Mesothelial cell of epicardium (in vitro differentiated cells): Measurements from ENCODE around the gene GALNT18. TPM values are rescaled to one million over a fixed set of nuclear protein-coding genes. Genes with fewer than 3 reads are reported as not detected.

Experiments used
- DNase-seq, 2 experiments: peaks; one replicate each; pipeline ENCODE4 v3.0.0; 2021; ENCODE audit warnings: low spot score in 2 of 2; ENCODE audit not compliant: unreplicated experiment in 2 of 2
- H3K27ac Mint-ChIP-seq: 2 replicates; pipeline ENCODE4 v1.8.0; 2021; ENCODE audit warnings: mixed read lengths
- H3K27me3 Mint-ChIP-seq: 2 replicates; pipeline ENCODE4 v1.8.0; 2021; ENCODE audit warnings: low read depth, mixed read lengths
- H3K36me3 Mint-ChIP-seq: 2 replicates; pipeline ENCODE4 v1.8.0; 2021; ENCODE audit warnings: mixed read lengths
- H3K4me1 Mint-ChIP-seq: 2 replicates; pipeline ENCODE4 v1.8.0; 2021; ENCODE audit warnings: mixed read lengths
- H3K4me3 Mint-ChIP-seq: 2 replicates; pipeline ENCODE4 v1.8.0; 2021; ENCODE audit warnings: mild to moderate bottlenecking, moderate library complexity, mixed read lengths
- H3K9me3 Mint-ChIP-seq: 2 replicates; pipeline ENCODE4 v1.8.0; 2021; ENCODE audit warnings: mixed read lengths
- CTCF ChIP-seq: fragments of 200-600 bp; sonication (generic); IDR thresholded peaks from one replicate; pipeline ENCODE4 v1.5.0; 2021; ENCODE audit warnings: antibody characterized with exemption; ENCODE audit not compliant: unreplicated experiment
- total RNA-seq: library from RNA; stranded (reverse); gene quantifications from 3 replicates; pipeline ENCODE4 v1.2.1, GENCODE V29; 2021

GALNT18 gene
- total RNA-seq, 1 donor from 2014 or later, result 4.2 TPM

- TF ChIP-seq CTCF, result no peak
- Mint-ChIP-seq H3K27ac (no peak overlapping the region), H3K27me3 (peaks cover 47% of the 10 kb centered on the region), H3K4me3 (no peak overlapping the region), H3K9me3 (no peaks in the 10 kb centered on the region), H3K4me1 (peaks cover 7% of the 10 kb centered on the region), H3K36me3 (no peaks in the 10 kb centered on the region)
- DNase-seq, result no peak
These were observed 139.1 kb downstream of the GALNT18 start for GRCh38 chr11:11482730-11483129.

- peaks cover 10% of the 10 kb centered on the region for H3K4me1 Mint-ChIP-seq
- no peaks in the 10 kb centered on the region for H3K9me3 Mint-ChIP-seq
- H3K27ac Mint-ChIP-seq, result no peak overlapping the region
These were observed 140.4 kb downstream of the GALNT18 start for GRCh38 chr11:11481371-11481770.

GRCh38 chr11:11480971-11481370, 140.8 kb downstream of the GALNT18 start:
- no peak for DNase-seq
- Mint-ChIP-seq H3K27me3 (peaks cover 39% of the 10 kb centered on the region), H3K4me1 (peaks cover 10% of the 10 kb centered on the region), H3K27ac (no peak overlapping the region), H3K36me3 (no peaks in the 10 kb centered on the region), H3K9me3 (no peaks in the 10 kb centered on the region), H3K4me3 (no peak overlapping the region)
- no peak for TF ChIP-seq CTCF

More at GRCh38 chr11:11481371-11481770, 140.4 kb downstream of the GALNT18 start:
- H3K4me3 Mint-ChIP-seq, result no peak overlapping the region
- peaks cover 41% of the 10 kb centered on the region for H3K27me3 Mint-ChIP-seq
- H3K36me3 Mint-ChIP-seq, result no peaks in the 10 kb centered on the region
- no peak for TF ChIP-seq CTCF
- no peak for DNase-seq

- H3K9me3 Mint-ChIP-seq, result no peaks in the 10 kb centered on the region
- no peak for TF ChIP-seq CTCF
- H3K27me3 Mint-ChIP-seq, result peaks cover 31% of the 10 kb centered on the region
- peaks cover 10% of the 10 kb centered on the region for H3K4me1 Mint-ChIP-seq
- H3K36me3 Mint-ChIP-seq, result no peaks in the 10 kb centered on the region
- no peak overlapping the region for H3K4me3 Mint-ChIP-seq
- H3K27ac Mint-ChIP-seq, result no peak overlapping the region
- no peak for DNase-seq
These were observed 143.1 kb downstream of the GALNT18 start for GRCh38 chr11:11478687-11479086.

- Mint-ChIP-seq H3K27ac (no peak overlapping the region), H3K4me1 (peaks cover 10% of the 10 kb centered on the region), H3K36me3 (no peaks in the 10 kb centered on the region), H3K9me3 (no peaks in the 10 kb centered on the region), H3K4me3 (no peak overlapping the region), H3K27me3 (peaks cover 23% of the 10 kb centered on the region)
- TF ChIP-seq CTCF, result no peak
- no peak for DNase-seq
These were observed 143.9 kb downstream of the GALNT18 start for GRCh38 chr11:11477695-11478420.
